ENCODE data around the gene MYOF.

DNA sequence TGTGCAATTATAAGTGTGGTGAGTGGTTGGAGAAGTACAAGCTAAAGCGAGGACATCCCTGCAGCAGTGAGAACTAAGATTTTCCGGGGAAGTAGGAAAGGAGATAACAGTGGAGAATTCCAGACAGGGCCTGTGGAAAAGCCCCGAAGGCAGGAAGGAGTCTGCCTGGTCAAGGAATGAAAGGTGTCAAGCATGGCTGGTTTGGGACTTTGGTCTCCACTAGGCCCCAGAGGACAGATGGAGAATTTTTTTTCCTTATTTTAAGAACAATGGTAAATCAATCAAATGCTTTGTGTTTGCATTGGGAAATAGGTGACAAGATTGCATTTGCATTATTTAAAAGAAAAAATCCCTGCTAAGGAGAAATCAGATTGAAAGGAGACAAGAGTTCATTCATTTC, 11.0 kb upstream of the MYOF start:
- TF ChIP-seq POLR2A (IDR thresholded peaks at IDR 0.05) (no peak), CTCF (IDR thresholded peaks at IDR 0.05) (no peak)
